ENCODE results near the gene SLC16A12.

Gene SLC16A12

DNA sequence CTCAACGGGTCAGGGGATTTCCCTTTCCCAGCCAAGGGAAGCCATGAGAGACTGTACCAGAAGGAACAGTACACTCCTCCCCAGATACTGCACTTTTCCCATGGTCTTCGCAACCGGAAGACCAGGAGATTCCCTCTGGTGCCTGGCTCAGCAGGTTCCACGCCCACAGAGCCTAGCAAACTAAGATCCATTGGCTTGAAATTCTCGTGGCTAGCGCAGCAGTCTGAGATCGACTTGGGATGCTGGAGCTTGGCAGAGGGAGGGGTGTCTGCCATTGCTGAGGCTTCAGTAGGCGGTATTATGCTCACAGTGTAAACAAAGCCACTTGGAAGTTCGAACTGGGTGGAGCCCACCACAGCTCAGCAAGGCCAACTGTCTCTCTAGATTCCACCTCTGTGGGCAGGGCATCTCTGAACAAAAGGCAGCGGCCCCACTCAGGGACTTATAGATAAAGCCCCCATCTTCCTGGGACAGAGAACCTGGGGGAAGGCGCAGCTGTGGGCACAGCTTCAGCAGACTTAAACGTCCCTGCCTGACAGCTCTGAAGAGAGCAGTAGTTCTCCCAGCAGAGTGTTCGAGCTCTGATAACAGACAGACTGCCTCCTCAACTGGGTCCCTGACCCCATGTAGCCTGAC is 29.6 kb downstream of the SLC16A12 start:
- DNase-seq = no peak

DNA sequence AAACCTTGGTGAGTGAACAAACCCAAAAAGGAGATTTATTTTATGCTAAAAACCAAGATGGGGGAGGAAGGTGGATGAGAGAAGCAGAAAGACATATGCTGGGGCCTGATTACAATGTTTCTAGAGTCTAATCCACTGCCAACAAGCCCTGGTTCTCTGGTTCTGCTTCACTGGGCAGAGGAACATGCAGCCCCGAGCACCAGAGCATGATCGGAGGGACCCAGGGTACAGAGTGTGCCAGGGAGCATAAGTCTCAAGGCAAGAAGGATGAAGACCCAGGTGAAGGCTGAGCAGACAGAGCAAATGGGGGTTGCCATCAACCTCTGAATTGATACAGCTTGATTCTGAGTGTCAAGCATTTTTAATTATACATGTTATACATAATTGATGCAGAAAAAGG is 30.7 kb downstream of the SLC16A12 start:
- DNase-seq = no peak

DNA sequence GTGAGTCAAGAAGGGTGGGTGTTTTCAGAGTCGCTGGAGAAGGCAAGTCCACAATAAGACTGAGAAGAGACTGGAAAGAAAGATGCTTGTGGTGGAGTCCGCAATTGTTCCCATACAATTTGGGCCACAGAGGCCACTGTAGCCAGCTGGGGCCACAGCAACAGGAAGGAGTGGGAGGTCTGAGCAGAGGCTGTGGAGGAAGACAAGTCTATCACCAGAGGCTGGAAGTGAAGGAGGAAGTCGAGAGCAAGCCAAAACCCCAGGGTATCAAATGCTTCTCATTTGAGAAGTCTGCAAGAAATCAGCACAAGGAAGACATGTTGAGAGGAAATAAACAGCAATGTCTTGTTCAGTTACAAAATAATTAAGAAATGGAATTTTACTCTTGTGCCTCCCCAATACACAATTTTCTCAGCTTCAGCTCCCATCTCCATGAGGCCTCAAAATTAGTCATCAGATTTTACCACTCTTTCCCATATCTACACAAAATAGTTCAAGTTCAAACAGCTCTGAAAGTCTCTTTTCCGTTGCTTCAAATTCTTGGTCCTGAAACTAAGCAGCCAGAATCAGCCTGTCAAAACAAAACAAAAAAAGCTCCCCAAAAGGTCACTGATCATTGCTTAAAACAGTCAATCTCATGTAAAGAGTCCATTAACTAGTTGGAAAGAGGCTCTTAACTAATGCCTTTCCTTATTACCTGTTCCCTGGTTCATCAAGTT is 31.6 kb downstream of the SLC16A12 start:
- no peak for DNase-seq

DNA sequence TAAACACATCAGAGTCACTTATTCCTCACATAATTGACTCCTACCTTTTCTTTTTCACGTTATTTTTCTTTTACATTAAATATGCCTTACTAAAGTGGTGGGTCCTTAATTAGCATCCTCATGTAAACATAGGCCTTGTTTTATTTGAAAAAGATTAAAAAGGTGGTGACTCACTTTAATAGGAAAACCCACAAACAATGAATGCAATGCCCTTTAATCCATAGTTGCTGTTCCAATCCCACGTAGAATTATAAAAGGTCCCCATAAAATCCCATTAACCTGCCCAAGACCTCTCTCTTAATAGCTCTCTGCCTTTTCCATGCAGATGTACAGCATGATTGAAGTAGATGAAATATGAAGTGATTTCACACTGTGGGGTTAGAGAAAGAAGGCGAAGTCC is 32.2 kb downstream of the SLC16A12 start:
- no peak for DNase-seq

DNA sequence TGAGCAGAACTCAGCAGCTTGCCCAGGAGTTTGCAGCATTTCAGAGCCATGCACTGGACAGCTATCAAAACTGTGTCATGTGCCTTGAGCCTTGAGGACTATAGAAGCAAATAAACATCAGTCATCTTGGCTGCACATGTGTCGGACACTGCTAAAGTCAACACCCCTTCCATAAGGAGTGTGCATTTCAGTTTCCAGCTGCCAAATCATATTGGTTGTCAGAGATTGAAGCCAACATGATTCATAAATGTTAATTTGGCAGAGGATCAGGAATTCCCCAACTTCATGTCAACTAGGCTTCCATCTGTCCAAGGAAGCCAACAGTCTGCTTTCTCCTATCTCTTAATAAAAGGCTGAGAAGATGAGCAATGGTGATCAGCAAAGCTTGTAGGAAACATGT is 32.8 kb downstream of the SLC16A12 start:
- DNase-seq = no peak

DNA sequence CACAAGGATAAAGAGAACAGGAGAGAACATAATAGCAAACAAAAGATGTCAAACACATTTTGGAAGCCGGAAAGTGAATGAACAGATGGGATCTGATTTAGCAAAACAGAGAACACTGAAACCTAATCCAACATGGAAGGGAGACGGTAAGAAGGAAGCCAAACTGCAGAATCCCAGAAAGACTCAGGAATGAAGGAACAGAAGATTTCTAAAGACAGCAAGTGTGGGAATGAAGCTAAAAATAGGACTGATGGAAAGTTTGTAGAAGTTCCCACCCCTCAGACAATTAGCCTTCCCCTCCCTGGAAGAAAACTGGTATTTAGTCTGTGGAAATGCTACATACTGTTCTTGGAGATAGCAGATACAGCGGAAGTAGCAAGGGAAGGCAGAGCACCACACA is 40.8 kb downstream of the SLC16A12 start:
- DNase-seq = no peak

DNA sequence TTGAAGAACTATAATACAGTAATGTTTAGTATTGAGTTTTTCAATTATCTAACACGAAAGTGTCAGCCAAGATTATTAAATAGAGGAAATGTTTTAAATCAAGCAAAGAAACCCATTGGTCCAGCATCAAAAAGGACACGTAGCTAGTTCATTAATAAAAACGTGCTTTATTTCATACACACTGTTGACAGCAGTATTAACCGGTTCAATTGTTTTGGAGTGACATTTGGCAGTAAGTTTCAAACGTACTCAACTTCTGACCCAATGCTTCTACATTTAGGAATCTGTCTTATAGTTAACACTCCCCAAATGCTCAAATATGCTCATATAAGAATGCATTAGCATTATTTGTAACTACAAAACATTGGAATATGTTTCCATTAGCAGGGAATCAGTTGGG is 41.3 kb downstream of the SLC16A12 start:
- DNase-seq = no peak

DNA sequence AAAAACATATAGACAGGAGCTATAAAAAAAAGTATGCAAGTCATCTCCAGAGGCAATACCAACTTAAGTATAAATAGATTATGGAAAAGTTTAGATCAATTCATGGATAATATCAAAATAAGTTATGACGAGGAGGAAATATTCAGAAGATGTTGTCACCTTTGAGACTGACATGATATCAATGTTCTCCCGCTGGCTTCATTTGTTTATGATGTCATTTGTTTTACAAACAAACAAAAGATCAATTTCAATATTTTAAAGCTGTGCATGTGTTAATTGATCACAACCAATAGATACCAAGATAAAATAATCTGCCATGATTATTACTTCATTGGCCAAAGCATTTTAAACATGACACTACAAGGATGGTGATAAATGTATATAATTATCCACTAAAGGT is 43.5 kb downstream of the SLC16A12 start:
- no peak for DNase-seq

DNA sequence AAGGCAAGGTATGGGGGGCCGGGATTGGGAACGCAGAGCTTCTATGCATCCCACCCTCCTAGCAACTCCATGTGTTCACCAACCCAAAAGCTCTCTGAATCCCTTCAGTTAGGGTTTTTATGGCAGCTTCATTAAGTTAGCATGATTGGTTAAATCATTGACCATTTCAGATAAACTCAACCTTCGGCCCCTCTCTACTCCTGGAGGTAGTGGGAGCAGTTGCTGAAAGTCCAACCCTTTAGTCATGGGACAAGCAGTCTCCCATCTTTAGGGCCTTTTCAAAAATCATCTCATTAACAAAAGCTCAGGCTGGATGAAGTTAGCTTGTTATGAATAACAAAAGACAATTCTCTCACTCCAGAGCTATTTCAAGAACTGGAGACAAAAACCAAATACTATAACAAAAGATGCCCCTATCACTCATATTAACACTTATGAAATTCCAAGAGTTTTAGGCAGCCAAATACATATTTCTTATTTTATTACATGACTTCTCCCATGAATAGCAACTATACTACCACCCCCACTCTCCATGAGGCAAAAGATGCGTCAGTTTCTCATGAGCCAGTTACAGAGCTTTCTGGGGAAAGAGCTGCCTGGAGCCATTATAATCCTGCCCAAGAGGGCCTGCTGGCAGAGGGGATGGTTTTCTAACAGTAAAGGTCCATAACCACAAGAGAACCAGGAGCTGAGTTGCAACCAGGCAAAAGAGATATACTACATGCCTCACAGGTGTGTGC is 44.6 kb downstream of the SLC16A12 start:
- DNase-seq = no peak

DNA sequence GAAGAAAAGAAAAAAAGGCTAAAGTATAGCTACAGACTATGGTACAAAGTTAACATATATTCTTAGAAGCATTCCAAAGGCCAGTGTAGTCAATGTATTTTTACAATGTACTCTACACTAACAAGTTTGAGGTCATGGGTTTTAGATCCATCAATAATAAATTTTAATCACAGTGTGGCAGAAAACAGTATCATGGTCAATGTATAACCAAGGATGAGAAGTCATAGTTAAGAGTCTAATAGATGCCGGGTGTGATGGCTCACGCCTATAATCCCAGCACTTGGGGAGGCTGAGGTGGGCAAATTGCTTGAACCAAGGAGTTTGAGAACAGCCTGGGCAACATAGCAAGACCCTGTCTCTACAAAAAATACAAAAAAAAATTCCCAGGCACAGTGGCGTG is 53.1 kb downstream of the SLC16A12 start:
- no peak for DNase-seq

DNA sequence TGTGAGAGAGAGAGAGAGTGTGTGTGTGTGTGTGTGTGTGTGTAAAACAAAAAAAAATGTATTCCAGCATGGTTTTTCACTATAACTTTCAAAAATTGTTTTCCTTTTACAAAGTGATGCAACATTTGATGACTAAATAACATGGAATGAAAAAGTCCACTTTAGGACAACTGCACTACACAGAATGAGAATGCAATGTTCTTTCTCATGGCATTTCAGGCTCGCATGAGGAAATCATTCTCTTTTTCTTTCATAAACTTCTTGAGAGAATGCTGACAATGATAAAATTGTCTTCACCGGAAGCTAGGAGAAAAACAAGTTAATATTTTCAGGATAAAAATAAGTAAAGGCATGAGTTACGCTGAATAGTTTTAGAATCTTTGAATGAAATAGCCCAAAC is 53.7 kb downstream of the SLC16A12 start:
- DNase-seq = no peak

DNA sequence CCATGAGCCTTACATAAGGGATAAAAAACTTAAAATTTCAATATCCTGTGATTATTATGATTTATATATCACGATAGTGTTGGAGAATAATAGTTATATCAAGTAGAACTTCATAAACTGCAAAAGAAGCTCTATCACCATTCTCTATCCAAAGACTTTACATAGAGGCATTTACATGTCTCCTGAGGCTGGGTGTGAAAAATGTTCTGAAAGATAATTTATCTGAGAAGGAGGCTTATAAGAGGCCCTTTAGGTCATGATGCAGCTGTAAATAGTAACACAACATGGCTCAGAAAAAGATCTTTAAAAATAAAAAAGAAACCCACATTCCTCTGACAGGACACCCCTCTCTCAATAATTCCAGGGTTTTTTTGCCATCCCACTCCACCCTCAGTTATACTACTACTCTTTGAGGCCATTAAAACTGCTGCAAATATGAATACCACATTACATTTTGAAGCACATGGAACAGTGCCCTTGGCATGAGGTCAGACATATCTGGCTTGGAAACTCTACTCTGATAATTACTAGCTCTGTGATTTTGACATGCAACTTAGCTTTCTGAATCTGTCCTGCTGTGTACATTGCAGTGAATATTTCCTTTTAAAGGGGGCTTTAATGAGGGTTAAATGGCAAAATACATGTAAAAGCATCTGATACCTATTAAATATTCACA is 55.5 kb downstream of the SLC16A12 start:
- no peak for DNase-seq

DNA sequence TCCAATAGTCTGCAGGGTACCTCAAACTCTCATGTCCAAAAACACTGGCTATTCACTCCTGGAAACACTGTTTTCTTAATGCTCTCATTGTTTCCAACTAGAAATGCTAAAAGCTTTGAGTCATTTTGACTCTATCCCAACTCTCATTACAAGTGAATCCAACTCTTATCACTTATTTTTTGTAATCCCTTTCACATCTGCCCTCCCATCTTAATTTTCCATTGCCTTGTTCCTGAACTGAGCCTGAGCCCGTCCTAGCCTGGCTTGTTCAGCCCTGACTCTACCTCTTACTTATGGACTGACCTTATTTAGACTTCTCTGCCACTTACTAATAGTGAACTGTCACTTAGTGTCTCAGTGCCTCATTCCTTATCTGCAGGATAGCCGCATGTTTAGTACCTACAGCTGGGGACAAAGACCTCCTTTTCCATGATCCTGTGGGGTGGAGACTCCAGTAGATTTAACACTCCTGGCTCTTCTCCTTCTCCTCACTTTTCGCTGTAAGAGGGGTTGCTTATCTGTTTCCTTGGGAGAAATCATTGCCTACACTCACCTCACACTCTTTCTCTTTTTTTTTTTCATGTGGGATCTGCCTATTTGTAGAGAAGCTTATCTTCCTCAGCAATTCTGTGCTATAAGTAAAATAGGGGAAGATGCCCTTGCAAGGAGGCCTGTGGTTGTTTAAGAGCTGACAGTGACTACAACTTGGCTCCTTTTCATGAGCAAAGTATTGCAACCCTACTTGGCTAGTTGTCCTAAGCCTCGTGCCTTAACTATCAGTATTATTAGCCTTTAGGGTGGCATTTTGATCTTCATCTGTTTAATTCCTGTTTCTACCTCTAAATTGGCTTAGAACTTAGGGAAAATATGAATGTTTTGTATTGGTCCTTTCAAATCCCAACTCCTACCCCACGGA is 56.4 kb downstream of the SLC16A12 start:
- DNase-seq = no peak

DNA sequence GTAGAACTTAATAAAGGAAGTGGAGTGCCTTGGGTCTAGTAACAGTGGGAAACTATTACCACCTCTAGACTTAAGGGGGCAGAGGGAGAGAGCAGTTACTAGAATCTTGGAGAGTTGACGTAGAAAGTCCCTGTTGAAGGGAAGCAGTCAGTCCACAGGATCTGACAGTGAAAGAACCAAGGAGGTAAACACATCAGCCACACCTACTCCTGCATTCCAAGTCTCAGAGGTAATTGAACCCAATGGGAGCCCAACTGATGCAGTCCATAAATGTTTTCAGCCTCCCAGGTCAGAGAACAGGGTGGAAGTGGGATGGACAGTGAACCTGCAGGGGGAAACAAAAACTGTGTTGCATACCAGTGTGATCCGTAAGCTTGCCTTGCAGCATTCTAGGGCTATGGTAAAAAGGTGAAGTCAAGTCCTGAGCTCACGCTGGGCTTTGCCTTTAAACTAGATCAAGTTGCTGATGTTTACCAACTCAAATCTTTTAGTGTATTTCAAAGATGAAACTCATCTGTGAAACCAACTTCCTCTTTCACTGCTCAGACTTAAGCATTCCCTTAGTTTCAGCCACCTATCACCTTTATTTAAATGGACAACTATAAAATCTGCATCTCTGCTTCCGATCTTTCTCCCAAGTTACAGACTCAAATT is 57.2 kb downstream of the SLC16A12 start:
- no peak for DNase-seq

DNA sequence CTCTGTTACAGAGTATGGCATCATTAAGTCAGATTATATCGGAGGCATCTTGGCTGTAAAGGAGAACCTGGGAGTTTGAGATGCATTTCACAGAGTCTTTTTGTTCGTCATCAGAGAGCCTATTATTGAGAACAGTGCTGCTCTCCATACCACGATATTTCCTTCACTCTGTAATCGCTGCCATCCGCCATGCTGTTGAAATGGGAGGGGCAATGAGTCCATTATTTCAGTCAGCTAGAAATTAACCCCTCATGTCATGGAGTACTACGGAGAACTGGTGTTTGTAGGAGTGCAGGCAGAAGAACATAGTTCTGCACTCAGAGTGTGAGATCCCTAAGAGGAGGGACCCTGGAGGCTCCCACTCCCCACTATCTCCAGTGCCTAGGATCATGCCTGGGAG is 59.2 kb downstream of the SLC16A12 start:
- no peak for DNase-seq

DNA sequence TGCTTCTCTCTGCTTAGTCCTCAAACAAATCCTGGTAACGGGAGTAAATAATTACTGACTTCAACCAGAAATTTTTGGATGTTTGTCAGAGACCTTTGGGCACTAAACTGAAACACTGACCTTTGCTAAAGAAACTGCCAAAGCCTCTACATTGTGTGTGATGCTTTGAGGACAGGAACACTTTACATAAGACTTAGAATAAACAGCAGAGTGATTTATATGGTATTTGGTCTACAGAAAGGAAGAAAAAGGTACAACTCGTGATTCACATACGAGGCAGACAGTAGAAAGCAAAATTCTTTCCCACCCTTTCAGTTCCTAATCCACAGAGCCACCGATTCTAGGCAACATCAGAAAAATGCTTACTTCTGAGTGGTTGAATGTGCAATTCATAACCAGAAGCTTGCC is 59.8 kb downstream of the SLC16A12 start:
- DNase-seq = no peak

DNA sequence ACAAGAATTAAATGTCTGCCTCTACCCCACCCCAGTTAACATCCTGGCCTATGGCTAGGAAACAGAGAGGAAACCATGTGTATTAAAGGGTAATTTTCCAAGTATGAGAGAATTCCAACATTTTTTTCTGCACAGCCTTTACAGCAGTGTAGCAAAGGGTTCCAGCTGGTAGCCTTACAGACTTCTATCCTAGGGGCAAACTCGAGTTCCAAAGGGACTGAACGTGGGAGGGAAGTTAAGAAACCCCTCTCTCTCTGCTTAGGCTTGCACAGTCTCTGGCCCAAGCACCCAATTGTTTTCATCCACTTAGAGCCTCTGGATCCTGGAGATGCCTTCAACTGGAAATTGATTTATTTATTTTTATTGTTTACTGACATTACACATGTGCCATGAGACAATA is 60.3 kb downstream of the SLC16A12 start:
- no peak for DNase-seq

DNA sequence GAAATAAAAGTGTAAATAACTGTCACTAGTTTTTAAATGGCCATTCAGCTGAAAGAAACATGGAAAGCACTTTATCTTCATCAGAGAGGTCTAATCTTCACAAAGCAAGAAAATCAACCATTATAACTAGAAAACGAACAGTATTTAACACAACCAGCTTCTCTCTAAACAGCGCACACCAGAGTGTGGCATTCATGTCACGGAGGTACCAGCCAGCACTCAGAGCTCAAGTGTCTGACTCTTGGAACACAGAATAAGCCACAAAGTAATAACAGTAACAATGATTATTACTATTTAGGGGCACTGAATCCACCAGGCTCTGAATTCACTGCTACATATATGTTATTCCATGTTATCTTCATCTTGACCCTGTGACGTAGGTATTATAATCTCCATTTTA is 60.9 kb downstream of the SLC16A12 start:
- no peak for DNase-seq

DNA sequence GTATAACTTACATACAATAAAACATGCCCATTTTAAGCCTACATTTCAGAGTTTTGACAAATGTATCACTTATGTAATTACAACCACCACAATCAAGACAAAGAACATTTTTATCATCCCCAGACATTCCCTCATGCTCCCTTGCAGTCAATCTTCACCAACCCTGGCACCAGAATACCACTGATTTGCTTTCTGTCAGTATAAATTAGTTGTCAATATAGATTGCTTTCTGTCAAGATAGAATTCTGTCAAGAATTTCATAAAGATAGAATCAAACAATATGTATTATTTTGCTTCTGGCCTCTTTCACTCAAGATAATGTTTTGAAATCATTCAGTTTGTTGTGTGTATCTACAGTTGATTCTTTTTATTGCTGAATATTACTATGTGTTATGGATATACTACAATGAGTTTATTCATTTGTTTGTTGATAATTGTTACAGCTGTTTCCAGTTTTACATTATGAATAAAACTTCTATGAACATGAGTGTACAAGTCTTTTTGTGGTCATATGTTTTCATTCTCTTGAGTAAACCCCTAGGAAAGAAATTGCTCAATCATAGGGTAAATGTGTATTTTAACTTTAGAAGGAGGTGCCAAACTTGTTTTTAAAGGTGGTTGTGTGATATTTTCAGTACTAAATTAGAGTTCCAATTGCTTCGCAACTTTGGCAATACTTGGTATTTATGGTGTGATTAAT is 64.1 kb downstream of the SLC16A12 start:
- DNase-seq = no peak

DNA sequence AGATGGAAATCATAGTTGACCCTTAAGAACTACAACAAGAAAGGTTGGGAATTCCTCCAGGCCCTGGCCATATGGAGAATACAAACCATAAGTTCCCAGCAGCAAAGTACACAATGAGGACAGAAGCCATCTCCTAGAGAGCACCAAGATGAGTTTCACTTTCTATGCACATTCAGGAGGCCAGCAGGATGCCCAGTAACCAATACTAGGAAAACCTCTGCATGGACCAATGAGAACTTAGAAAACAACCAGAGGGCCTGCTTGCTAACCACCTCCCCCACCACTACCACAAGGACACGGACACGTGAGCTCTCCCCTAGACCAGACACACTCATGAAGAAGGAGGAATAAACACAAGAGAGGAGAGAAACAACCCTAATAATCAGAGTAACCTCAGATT is 64.8 kb downstream of the SLC16A12 start:
- DNase-seq = no peak

DNA sequence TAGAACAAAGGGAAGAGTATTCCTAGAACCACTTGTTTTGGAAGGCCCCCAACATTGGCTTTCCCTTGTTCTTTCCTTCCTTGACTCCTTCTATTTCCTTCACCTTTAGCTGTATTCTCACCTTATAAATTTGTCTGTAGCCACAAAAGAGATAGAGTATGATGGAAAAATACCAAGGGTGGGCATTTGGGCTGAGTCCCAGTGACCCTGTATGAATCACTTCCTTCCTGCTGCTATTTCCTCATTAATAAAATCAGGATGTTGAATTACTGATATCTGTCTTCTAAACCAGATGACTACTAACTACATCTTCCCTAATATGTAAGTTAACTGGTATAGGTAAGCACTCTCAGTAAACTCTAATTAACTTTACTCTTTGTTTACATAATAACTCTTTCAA is 65.9 kb downstream of the SLC16A12 start:
- DNase-seq = no peak
